ENCODE data around the gene CRYAA. TPM values are rescaled to one million over a fixed set of nuclear protein-coding genes. Genes with fewer than 3 reads are reported as not detected.

The CRYAA gene
- total RNA-seq, 4 donors from 2014 or later: not detected

- H3K27me3 ChIP-seq: peaks cover 2% of the 10 kb centered on the region
- H3K27ac ChIP-seq: no peak overlapping the region
- H3K9me3 ChIP-seq: peaks cover 20% of the 10 kb centered on the region
- peaks cover 14% of the 10 kb centered on the region for H3K4me1 ChIP-seq
- DNase-seq (ENCODE audit: low spot score in 2 of 2): no peak
- WGBS: 92% methylated on average over 1 of the region's 1 CpG
- TF ChIP-seq CTCF (IDR thresholded peaks at IDR 0.05) (no peak), EP300 (IDR thresholded peaks at IDR 0.05) (no peak), POLR2A (IDR thresholded peaks at IDR 0.05) (no peak), POLR2AphosphoS5 (IDR thresholded peaks at IDR 0.05) (no peak)
- H3K4me3 ChIP-seq: no peak overlapping the region
- no peaks in the 10 kb centered on the region for H3K36me3 ChIP-seq
These were observed 32.7 kb downstream of the CRYAA start for GRCh38 chr21:43201491-43201890.

GRCh38 chr21:43203591-43203990 lies 34.8 kb downstream of the CRYAA start:
- peaks cover 5% of the 10 kb centered on the region for H3K27me3 ChIP-seq
- WGBS: 77% methylated on average over 6 of the region's 6 CpGs
- TF ChIP-seq POLR2A (IDR thresholded peaks at IDR 0.05) (no peak), CTCF (IDR thresholded peaks at IDR 0.05) (no peak), EP300 (IDR thresholded peaks at IDR 0.05) (no peak), POLR2AphosphoS5 (IDR thresholded peaks at IDR 0.05) (no peak)
- no peaks in the 10 kb centered on the region for H3K4me1 ChIP-seq
- peak in 1 of 2 donors; percentile 30 for DNase-seq (ENCODE audit: low spot score in 2 of 2)
- no peak overlapping the region for H3K27ac ChIP-seq
- H3K4me3 ChIP-seq: no peak overlapping the region
- no peaks in the 10 kb centered on the region for H3K36me3 ChIP-seq
- H3K9me3 ChIP-seq: peaks cover 20% of the 10 kb centered on the region

- no peak for TF ChIP-seq CTCF (IDR thresholded peaks at IDR 0.05)
- no peak for TF ChIP-seq EP300 (IDR thresholded peaks at IDR 0.05)
- TF ChIP-seq POLR2AphosphoS5 (IDR thresholded peaks at IDR 0.05): no peak
- no peak for TF ChIP-seq POLR2A (IDR thresholded peaks at IDR 0.05)
- H3K27me3 ChIP-seq: peaks cover 14% of the 10 kb centered on the region
- peaks cover 20% of the 10 kb centered on the region for H3K9me3 ChIP-seq
- no peak overlapping the region for H3K27ac ChIP-seq
- no peaks in the 10 kb centered on the region for H3K4me1 ChIP-seq
- H3K4me3 ChIP-seq: no peak overlapping the region
- DNase-seq (ENCODE audit: low spot score in 2 of 2): peak in 1 of 2 donors; percentile 29
- WGBS: 96% methylated on average over 7 of the region's 7 CpGs
- H3K36me3 ChIP-seq: no peaks in the 10 kb centered on the region
These were observed 35.8 kb downstream of the CRYAA start for GRCh38 chr21:43204638-43205037.

GRCh38 chr21:43206231-43207042 lies 37.6 kb downstream of the CRYAA start:
- peak in 1 of 2 donors; percentile 36 for DNase-seq (ENCODE audit: low spot score in 2 of 2)
- WGBS: 86% methylated on average over 18 of the region's 18 CpGs
- H3K27ac ChIP-seq: no peak overlapping the region
- peaks cover 8% of the 10 kb centered on the region for H3K9me3 ChIP-seq
- no peaks in the 10 kb centered on the region for H3K36me3 ChIP-seq
- no peaks in the 10 kb centered on the region for H3K4me1 ChIP-seq
- no peak for TF ChIP-seq POLR2A (IDR thresholded peaks at IDR 0.05)
- TF ChIP-seq POLR2AphosphoS5 (IDR thresholded peaks at IDR 0.05): no peak
- TF ChIP-seq CTCF (IDR thresholded peaks at IDR 0.05): no peak
- TF ChIP-seq EP300 (IDR thresholded peaks at IDR 0.05): no peak
- H3K27me3 ChIP-seq: peaks cover 14% of the 10 kb centered on the region
- no peak overlapping the region for H3K4me3 ChIP-seq

- Histone ChIP-seq H3K27me3 (peaks cover 14% of the 10 kb centered on the region), H3K36me3 (no peaks in the 10 kb centered on the region), H3K27ac (no peak overlapping the region), H3K9me3 (peaks cover 2% of the 10 kb centered on the region), H3K4me1 (no peaks in the 10 kb centered on the region), H3K4me3 (no peak overlapping the region)
- DNase-seq (ENCODE audit: low spot score in 2 of 2): peak in 1 of 2 donors; percentile 32
- 90% methylated on average over 6 of the region's 6 CpGs for WGBS
- no peak for TF ChIP-seq CTCF (IDR thresholded peaks at IDR 0.05)
- no peak for TF ChIP-seq EP300 (IDR thresholded peaks at IDR 0.05)
- TF ChIP-seq POLR2AphosphoS5 (IDR thresholded peaks at IDR 0.05): no peak
- TF ChIP-seq POLR2A (IDR thresholded peaks at IDR 0.05): no peak
These were observed 38.2 kb downstream of the CRYAA start for GRCh38 chr21:43207043-43207315.

Measured in suprapubic skin (tissue), 4 donors.